Effector CD8-positive, alpha-beta T cell (primary cell): ENCODE measurements around the gene NMBR.
A peak's percentile ranks its signal among the peaks of the same experiment; 100 is the strongest.
"Not testable (repeated sequence)": the region's sequence is repeated elsewhere in the genome, so short reads cannot be mapped to it uniquely, and the experiment has no call there.

Experiments used
- DNase-seq: peaks from one replicate; lab custom pipeline; 2025; lab: John Stamatoyannopoulos, UW
- total RNA-seq, 4 experiments: gene quantifications; one replicate each; lab custom pipeline; 2026; lab: John Stamatoyannopoulos, UW

The NMBR gene
- 0 to 0.24 (median 0) reads per million in 4 experiments for total RNA-seq

DNA sequence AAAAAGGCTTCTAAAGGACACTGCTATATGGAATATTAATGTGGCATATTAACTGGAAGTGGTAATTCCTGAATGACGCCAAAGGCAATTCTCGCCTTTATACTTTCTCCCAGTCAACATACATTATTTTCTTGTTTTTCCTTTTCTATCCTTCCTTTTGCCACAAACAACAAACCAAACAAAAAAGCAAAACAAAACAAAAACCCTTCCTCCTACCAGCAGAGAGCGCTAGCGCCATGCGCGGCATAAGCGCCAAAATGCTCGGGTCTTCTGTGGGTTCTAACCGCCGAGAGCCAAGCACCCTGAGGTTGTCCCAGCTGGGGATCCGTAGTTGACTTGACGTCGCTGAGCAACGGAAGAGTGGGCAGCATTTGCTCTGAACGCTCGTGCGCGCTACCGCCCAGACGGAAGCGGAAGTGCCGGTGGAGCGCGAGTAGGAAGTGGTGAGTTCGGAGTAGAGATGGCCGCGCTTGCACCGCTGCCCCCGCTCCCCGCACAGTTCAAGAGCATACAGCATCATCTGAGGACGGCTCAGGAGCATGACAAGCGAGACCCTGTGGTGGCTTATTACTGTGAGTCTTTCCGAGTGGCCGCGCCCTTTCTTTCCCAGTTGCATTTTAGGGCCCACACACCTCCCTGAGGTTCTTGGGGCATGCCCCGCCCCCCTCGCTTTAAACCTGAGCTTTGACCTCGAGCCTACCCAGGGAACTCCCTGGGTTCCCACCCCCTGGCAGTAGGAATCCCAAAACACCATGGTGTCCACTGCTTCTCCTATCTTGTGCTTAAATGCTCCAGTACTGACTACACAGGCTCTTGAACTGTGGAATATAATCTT, at the start of gene NMBR, which contains the start of gene VTA1:
Gene NMBR (minus strand): TSS at position 295 of the 835 bp plus-strand sequence. CDS start 58,464 bp downstream, outside the sequence.
Gene VTA1 (plus strand): TSS at position 436 of the 835 bp plus-strand sequence. CDS start 25 bp downstream, at position 461.
- DNase-seq: peak; percentile 94

DNA sequence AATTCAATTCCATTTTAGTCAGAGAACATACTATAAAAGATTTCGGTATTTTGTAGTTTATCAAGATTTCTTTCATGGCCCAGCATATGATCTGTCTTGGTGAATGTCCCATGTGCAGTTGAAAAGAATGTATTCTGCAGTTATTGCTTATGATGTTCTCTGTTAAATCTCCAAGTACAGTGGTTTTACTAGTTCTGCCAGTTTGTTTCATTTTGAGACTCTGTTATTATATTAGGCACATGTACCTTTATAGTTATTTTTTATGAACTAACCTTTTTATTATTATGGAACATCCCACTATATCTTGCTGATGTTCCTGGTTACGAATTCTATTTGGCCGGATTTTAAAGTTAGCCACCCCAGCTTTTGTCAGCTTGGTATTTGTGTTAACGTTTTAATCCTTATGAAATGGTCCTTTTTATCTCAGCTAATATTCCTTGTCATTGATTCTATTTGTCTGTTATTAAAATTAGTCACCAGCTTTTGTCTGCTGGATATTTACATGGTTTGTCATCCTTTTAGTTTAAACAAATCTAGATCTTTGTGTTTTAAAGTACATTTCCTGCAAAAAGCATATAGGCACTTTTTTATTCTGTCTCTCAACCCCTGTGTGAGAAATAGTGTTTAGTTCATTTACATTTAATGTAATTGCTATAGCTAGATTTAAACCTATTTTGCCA, 49.1 kb upstream of the NMBR start:
- no peak for DNase-seq

DNA sequence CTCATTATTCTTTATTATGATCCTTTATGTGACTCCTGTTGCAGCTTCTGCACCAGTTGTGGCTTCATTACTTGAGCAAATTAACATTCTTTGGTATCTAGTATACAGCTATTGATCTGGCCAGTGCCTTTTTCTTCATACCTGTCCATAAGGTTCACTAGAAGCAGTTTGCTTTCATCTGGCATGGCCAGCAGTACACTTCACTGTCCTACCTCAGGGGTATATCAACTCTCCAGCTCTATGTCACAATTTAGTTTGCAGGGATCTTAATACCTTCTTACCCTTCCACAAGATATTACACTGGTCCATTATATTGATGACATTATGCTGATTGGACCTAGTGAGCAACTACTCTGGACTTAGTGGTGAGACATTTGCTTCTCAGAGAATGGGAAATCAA, 46.7 kb upstream of the NMBR start:
- no peak for DNase-seq

DNA sequence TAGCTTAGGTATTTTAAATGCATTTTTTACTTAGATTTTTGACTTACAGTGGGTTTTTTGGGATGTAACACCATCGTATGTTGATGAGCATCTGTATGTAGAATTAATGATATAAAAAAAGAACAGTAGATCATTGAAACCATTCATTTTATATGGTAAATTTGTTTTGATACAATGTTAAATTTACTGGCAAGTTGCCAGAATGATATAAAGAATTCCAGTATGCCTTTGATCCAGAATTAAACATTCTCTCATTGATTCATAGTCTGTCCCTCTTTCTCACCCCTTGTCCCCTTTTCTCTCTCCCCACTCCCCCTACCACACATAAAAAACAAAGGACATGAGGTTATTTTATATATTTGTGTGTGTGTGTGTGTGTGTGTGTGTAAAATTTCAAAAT, 45.4 kb upstream of the NMBR start:
- no peak for DNase-seq

DNA sequence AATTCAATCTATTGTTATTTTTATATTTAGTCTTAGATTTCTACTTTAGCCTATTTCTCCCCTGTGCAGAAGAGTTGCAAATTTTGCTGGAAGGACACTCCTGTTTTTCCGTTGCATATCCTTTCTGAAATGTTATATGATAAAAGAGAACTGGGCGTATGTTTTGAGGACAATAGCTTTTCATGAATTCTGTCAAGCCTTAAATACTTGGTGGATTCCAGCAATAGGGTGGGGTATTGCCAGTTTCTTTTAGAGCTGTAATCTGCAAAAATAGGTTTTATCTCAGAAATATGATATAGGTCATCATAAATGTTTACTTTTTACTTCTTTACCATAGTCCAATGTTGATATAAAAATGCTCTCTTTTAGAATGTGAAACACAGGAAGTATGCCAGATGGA, 42.1 kb upstream of the NMBR start:
- no peak for DNase-seq

DNA sequence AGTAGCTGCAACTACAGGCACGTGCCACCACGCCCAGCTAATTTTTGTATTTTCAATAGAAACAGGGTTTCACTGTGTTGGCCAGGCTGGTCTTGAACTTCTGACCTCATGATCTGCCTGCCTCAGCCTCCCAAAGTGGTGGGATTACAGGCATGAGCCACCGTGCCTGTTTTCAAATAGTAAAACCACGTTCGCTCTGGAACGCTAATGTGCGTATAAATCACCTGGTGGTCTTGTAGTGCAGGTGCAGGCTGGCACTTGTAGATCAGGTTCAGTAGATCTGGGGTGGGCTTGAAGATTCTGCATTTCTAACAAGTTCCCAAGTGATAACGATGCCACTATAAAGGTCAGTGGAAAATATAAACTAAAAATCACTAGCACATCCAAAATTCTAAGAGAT, 41.4 kb upstream of the NMBR start:
- DNase-seq: not testable (repeated sequence)

DNA sequence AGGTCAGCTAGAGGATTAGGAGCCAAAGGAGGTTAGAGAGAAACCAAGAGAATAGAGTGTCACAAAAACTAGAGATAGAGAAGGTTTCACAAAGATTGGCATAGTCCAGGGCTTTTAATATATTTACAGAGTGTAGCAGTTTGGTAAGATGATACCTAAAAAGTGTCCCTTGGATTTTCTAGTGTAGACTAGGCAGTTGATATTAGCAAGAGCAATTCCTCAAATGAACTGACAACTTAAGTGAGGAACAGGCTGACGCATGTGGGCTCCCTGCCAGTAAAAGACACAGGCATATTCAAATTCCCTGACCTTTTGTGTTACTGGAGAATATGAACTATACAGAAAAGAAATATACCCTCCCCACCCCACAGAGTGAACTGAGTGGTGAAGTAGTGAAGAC, 40.3 kb upstream of the NMBR start:
- DNase-seq: no peak

DNA sequence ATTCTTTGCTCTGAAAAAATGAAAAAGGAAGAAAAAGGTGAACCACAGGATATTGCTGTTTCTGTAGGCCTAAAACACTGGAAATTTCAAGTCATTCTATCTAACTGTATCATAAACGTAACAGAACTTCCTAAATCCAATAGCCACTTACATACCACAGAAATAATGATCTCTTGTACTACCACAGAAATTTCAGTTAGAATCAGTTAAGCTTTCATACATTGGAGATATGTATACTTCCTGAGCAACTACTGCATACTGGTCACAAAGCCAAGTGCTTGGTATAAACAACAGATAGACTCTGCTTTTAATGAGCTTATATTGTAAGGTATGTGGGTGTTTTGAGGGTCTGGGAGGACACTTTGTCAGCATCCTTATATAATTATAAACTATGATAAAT, 38.7 kb upstream of the NMBR start:
- no peak for DNase-seq

DNA sequence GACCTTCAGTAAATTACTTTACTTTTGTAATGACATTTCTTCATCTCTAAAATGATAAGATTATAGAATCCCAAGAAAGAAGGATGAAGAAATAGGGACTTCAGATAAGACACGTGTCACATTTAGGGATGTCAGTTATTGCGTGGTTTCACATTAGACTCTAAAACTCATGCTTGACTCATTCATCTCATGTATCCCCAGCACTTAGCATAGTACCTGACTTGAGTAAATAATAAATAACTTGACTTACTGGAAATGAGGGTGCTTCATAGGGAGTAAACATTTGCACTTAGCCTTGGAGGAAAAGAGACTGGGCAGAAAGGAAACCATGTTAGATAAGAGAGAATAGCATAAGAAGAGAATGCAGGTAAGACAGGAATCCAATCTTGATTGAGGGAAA, 37.4 kb upstream of the NMBR start:
- DNase-seq: no peak

DNA sequence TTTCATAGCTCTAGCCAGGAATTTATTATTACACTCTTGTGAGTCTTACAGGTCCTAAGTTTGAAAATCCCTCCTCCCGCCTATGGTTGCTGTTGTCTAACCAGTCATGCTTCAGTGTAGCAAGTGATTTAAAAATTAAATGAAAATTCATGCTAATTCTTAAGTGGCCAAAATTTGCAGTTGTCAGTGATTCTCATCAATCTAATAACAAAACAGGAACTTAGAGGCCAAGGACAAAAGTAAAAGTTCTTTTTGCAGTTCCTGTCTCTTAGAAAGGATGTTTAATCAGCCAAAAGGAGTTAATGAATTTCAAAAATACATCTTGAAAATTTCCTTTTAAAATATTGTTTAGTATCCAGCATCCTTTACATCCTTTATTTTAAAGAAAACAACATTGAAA, 36.4 kb upstream of the NMBR start:
- DNase-seq: no peak

DNA sequence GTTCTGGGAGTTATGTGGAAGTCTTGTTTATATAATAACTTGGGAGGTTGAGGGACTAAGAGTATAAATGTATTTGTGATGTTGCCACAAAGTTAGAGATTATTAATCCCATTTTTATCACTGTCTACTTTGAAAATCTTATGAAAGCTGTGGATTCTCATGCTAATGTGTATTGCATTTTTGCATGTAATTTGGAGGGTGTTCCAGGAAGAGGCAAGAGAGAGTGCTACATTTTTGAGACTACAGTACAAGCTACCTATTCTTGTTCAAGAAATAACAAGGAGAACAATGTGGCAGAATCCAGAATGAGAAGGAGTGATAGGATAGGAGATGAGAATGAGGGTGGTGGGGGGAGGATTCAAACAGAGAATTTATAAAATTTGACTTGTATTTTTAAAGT, 35.1 kb upstream of the NMBR start:
- DNase-seq: no peak

DNA sequence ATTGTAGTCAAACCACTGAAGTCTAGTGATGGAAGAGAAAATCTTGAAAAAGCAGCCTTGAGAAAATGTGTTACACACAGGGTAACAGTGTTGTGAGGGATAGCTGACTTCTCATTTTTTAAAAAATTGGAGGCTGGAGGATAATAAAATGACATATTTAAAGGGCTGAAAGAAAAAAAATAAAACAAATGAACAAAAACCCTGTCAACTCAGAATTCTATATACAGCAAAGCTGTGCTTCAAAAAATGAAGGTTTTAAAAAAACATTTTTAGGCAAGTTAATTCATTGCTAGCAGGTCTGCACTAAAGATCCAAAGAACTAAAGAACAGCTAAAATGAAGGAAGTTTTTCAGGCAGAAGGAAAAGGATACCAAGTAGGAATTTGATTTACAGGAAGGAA, 31.2 kb upstream of the NMBR start:
- no peak for DNase-seq

DNA sequence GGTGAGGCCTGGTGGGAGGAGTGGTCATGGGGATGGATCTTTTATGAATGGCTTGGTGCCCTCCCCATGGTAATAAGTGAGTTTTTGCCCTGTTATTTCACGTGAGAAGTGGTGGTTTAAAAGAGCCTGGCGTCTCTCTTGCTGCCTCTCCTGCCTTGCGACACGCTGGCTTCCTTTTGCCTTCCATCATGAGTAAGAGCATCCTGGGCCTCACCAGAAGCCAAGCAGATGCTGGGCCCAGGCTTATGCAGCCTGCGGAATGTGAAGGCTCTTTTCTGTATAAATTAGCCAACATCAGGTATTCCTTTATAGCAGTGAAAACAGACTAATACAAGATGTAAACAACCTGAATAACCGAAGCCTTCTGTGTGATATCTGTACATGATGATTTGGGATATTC, 27.8 kb upstream of the NMBR start:
- DNase-seq: no peak

DNA sequence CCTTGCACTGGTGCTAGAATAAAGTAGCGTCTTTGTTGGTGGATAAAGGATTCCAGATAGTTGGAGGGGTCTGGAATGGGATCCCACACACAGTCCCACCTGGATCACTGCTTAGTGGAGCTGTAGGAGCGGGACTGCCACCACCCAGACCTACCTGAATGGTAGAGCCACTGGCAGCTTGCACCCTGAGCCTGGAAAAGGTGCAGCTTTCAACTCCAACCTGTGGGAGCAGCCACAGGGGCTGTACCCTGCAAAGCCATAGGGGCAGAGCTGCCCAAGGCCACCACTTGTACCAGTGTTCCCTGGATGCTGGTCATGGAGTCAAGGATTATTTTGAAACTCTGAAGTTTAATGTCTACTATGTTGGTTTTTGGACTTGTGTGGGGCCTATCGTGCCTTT, 27.1 kb upstream of the NMBR start:
- no peak for DNase-seq

DNA sequence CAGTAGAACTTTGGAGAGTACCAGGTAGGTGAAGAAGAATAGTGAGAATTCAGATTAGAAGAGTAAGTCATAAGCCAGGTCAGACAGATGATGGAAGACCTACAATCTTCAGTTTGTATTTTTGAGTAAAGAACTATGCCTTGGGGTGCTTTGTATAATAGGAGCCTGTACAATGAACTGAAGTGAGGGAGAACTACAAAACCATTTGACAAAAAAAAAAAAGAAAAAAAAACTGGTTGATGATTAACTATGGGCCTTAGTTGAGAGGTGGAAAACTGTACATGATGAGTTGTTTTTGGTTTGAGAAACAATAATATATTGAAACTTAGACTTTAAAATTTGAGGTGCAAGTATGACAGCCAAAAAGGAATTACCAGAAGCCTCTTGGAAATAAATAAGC, 25.8 kb upstream of the NMBR start:
- no peak for DNase-seq

DNA sequence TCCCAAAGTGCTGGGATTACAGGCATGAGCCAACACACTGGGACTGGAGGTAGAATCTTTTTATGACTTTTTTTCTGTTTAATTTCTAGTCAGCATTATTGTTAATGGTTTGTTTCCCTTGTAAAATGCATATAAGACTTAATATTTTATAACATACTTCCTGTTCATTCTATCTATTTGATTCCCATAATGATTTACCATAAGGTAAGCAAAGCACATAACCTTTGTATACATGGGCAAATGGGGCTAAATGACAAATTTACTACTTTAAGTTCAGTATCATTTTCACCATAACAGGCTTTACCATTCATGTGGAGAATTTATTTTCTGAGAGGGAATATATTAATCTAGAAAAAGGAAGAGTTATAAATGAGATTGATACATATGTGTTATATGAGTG, 24.4 kb upstream of the NMBR start:
- no peak for DNase-seq

DNA sequence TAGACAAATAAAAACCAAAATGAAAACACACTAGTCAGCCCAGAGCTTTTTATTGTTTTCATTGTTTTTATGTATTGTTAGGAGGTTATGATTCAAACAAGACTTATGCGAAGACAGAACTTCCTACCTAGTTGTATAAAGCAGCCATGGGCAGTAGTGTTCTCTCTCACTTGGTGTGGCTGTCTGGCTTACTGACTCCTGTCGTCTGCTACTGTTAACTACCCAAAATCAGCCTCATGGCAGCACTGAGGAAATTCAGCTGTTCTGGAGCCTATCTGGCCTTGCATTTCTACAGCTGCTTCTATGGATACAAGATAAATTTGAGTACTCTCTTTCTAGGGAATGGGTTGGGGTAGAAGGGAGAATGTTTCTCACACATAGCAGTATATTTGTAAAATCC, 20.6 kb upstream of the NMBR start:
- no peak for DNase-seq

DNA sequence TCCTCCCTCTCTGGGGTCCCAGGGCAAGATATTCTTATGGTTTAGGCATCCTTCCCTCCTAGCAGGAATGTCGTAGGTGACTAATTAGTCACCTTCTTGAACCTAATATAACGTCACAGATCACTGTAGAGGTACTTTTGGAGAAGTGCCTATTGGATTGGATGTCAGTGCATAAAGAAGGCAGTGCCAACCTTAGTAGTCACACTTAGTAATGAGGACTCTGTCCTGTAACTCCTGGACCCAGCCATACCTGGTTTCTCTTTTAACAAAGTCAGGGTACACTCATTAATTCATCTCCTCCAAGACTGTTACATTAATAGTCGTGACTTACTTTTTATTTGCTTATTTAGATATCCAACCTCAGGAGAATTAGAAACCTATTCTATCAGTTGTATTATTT, 20.1 kb upstream of the NMBR start:
- DNase-seq: no peak

DNA sequence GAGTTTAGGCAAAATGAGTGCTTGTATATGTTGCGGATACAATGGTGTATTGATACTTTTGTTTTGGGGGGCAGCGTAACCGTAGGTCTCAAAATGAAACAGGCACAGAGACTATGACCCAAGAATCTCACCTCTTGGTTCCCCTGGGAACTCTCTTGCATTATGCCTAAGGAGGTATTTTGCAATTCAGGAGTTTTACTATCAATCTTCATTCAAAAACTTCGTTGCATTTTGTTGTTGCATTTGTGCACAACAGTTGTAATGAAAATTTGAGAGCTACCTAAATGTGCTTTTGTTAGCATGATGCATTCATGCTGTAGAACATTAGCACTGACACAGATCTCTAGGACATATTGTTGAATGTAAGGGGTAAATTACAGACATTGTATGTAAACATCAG, 18.3 kb upstream of the NMBR start:
- no peak for DNase-seq

DNA sequence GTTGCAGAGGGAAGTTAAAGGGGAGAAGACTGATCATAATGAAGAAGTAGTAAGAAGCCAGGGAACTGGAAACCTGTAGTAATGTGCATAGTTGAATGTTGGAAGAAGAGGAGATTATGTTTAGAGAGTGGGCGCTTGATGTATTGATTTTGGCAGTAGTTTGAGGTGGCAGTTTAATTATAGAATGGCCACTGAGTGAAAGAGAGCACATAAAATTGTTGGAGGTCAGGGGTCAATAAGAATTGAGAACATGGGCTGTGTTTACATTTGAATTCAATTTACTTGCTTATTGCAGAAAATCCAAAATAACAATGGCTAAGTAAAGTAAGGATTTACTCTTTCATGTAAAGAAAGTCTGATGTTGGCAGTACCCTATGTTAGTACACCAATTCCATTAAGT, 15.9 kb upstream of the NMBR start:
- DNase-seq: no peak

DNA sequence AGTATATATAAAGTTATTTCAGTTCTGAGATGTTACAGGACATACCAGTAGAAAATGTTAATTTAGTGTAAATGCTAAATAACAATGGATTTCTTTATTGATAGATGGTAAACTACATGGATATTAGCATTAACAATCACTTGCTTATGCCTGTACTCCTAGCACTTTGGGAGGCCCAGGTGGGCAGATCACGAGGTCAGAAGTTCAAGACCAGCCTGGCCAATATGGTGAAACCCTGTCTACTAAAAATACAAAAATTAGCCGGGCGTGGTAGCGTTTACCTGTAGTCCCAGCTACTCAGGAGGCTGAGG, 9.8 kb upstream of the NMBR start:
- not testable (repeated sequence) for DNase-seq

DNA sequence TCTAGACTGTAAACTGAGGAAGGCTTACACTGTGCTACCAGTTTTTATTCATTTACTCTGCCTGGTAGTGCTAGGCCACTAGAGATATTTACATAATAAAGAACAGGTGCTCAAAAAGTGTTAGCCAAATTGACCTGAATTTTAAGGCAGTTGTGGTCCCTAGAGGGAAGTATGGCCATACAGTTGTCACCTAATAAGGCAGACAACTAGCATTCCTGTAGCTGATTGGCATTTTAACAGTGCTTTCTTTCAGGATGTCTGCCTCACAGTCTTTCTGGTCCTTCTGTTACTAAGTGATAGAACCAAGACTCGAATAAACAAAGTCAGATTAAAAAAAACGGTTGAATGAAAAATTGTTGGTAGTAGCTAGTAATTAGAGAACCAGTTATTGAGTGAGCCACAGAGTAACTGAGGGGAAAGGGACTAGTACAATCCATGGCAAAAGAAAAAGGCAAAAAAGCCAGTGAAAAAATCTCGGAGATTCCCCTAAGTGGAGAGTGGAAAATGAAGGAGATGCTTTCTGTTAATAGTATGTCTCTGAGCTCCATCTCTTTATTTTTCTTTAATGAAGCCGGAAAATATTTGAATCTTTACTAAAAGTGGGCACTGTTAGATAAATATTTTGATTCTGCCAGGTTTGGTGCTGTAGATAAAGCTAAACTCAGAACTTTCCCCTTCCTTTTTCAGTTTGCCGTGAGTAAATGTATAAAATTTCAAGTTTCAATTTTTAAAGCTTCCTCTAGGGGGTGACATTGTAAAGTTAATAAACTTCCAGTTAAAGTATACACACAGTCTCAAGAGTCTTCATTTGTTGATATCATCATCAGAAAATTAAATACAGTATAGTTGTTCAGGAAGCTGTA, 9.2 kb upstream of the NMBR start:
- DNase-seq: no peak

DNA sequence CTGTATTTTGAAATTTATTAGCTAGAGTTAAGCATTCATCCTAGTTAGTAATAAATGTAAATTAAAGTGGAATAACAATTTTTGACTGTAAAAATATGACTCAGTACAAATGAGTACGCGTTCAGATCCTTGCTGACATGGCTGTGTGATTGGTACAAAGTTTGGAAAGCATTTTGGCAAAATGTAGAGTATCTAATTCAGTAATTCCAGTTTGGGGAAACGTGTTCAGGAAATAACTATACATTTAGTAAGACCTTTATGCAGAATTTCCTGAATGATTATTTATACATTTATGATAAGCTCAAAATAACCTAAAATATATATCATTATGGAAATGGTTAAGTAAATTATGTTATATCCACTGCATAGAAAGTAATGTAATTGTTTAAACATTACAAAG, 8.2 kb upstream of the NMBR start:
- no peak for DNase-seq
